ENCODE measurements around the gene DDX59. TPM values are rescaled to one million over a fixed set of nuclear protein-coding genes. Genes with fewer than 3 reads are reported as not detected.

The DDX59 gene
- total RNA-seq, 1 donor, result 16.0 TPM

DNA sequence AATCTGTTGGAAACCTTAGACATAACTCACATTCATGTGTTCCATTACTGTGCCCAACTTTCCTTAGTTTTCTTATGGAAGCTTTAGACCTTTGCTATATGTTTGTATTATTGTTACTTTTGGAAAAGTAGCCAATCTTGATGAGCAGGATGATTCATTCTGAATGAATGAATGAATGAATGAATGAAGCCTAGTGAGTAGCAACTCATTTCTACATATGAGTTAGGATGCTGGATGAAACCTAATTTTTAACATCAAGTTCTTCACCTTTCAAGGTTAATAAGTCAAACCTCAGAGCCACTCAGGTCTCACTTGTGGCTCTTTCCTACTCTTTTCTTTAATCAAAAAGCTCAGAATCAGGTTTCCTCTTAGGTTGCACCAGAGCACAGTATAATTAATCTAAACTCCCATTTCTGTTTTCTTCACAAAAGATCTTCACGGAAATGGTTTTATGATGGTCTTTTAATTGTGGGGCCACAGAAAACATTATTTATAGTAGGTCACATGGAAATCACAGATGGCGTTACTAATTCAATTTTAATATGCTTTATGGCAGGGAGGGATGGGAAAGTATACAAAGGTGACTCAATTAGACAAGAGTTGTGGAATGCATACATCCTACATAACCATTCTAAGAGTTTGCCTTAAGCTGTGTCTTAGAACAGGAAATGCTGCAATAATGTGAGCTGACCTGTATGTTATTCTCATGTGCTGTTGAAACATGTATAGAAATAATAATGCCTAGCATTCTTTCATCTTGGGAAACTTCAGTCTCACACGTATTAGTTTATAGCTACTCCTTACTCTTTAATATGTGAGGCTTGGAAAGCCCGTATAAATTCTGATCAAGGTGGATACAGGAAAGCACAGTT, 4.5 kb upstream of the DDX59 start:
- H3K4me3 ChIP-seq (ENCODE audit: low read depth, low read length), result no peak overlapping the region
- TF ChIP-seq, protein P1, sequence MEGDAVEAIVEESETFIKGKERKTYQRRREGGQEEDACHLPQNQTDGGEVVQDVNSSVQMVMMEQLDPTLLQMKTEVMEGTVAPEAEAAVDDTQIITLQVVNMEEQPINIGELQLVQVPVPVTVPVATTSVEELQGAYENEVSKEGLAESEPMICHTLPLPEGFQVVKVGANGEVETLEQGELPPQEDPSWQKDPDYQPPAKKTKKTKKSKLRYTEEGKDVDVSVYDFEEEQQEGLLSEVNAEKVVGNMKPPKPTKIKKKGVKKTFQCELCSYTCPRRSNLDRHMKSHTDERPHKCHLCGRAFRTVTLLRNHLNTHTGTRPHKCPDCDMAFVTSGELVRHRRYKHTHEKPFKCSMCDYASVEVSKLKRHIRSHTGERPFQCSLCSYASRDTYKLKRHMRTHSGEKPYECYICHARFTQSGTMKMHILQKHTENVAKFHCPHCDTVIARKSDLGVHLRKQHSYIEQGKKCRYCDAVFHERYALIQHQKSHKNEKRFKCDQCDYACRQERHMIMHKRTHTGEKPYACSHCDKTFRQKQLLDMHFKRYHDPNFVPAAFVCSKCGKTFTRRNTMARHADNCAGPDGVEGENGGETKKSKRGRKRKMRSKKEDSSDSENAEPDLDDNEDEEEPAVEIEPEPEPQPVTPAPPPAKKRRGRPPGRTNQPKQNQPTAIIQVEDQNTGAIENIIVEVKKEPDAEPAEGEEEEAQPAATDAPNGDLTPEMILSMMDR (IDR thresholded peaks at IDR 0.05; ENCODE audit: insufficient read depth, low read depth, low read length), result no peak
- peak; percentile 56 for DNase-seq (ENCODE audit: low read depth)

DNA sequence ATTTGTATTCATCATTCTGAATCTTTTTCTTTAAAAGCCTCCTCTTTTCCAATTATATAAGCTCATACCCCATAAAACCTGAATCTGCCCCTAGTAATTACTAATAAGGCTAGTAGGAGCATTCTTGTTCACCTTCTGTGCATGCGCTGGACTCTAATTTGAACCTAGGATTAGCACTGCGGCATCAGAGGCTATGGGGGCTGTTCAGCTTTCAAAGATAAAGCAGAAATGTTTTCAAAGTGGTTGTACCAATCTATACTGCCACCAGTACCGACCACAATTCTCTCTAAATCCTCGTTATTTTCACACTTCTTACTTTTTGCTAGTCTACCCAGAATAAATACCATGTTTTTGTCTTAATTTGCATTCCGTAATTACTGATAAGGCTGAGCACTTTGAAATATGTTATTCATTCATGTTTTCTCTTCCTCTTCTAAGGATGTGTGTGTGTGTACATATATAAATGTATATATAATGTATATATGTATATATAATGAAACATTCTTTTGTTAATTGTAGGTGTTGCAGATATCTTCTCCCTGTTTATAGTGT, 1.6 kb upstream of the DDX59 start:
- H3K4me3 ChIP-seq (ENCODE audit: low read depth, low read length), result no peak overlapping the region

DNA sequence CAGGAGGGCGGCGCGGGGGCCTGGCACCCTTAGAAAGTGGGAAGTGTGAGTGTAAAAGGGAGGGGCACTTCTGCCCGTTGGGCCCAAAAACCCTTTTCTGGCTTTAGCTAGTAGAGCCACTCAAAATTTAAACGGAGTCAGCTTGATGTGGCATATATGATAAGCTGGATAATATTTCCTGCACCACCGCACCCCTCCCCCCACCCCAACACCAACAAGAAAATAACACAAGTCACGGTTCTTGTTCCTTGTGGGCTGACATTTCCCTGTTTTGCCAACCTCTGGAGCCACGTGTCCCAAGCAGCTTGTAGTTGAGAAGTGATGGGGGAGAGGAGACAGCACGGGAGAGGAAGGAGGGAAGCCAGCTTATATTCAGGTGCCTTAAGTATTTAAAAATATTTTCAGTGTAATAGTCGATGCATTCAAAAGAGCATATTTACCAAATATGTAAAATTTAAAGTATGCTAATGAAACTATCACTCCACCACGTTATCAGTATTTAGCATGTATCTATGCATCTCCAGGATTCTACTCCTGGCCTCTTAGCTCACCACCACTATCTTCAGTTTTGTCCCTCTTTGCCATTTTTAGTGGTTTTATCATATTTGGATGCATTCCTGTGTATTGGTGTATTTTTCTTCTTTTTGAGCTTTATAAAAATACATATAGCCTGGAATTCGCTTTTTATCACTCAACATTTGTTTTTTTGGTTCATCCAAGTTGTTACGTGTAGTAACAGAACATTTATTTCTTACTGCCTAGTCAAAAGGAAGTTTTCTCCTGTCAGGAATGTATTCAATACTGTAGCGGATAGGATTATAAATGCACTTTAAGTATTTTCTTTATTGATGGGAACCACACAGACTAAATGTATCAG, 773 bp upstream of the DDX59 start:
- peak; percentile 80 for DNase-seq (ENCODE audit: low read depth)
- TF ChIP-seq, protein P1 (IDR thresholded peaks at IDR 0.05; ENCODE audit: insufficient read depth, low read depth, low read length), result no peak
- peak overlapping the region; percentile 71 for H3K4me3 ChIP-seq (ENCODE audit: low read depth, low read length)

More for the DNA sequence above, 1.6 kb upstream of the DDX59 start:
- TF ChIP-seq, protein P1 (IDR thresholded peaks at IDR 0.05; ENCODE audit: insufficient read depth, low read depth, low read length), result no peak
- DNase-seq (ENCODE audit: low read depth), result no peak

DNA sequence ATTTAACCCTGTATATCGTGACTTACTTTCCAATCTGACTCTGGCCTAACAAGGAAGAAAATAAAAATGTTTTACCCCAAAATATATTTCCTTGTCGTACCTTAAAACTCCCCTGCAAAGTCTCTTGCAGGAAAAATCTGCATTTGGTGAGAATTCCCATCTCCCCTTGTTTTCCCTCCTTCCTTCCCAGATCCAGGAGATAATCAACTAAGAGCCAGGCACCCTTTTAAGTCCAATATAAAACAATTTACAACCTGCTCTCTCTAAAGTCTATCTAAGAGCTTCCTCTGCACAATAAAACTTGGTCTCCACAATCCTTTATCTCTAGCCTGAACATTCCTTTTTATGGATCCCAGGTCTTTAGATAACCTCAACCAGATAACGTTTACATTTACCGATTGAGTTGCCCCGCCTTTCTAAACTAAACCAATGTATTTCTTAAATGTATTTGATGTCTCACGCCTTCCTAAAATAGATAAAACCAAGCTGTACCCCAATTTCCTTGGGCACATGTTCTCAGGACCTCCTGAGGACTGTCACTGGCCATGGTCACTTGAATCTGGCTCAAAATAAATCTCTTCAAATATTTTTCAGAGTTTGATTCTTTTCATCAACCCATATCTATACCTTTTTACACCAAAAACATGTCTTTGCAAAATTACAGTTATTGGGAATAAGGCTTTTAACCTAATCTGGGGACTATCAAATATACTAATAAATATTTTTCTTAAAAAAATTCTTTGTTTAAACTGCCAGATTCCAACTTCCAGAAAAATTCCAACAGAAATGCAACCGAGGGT, 993 bp downstream of the DDX59 start:
- TF ChIP-seq, protein P1 (IDR thresholded peaks at IDR 0.05; ENCODE audit: insufficient read depth, low read depth, low read length), result no peak
- peak overlapping the region; percentile 89 for H3K4me3 ChIP-seq (ENCODE audit: low read depth, low read length)
- DNase-seq (ENCODE audit: low read depth), result peak; percentile 17

DNA sequence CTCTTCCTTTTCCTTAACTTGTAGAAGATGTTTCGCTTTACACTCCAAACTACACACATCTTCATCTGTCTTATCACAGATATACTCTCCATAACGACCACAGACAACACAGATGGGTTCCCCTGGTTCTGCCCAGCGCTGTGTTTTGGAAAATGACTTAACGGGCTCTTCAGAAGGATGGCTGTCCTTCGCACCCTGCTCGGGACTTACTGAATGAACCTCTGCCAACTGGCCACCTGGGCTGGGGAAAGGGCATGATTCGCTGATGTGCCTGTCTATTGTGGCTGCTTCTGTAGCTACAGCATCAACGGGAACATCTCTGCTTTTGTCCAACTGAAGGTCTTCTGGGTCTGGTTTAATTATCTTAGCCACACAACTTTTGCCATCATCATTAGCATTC, 3.4 kb downstream of the DDX59 start:
- TF ChIP-seq, protein P1 (IDR thresholded peaks at IDR 0.05; ENCODE audit: insufficient read depth, low read depth, low read length), result no peak
- no peak for DNase-seq (ENCODE audit: low read depth)
- H3K4me3 ChIP-seq (ENCODE audit: low read depth, low read length), result no peak overlapping the region

DNA sequence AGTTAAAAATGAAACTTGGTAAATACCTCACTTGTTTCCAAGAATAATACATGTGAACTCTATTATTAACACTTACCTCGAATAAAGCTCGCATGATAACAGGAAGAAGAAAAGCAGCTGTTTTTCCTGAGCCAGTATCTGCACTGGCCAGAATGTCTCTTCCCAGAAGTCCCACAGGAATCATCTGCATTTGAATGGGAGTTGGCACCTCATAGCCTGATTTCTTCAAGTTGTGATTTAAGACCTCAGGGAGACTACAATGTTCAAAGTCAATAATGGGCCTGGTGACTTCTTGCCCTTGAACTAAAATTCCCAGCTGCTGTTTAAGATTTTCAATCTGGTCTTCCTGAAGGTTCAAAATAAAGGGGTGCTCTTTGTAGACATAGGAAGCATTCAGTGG, 3.8 kb downstream of the DDX59 start:
- TF ChIP-seq, protein P1 (IDR thresholded peaks at IDR 0.05; ENCODE audit: insufficient read depth, low read depth, low read length), result no peak
- DNase-seq (ENCODE audit: low read depth), result no peak
- no peak overlapping the region for H3K4me3 ChIP-seq (ENCODE audit: low read depth, low read length)

All from fibroblast of villous mesenchyme (primary cell).